Measurements from ENCODE around the gene RPRD1B. TPM values are rescaled to one million over a fixed set of nuclear protein-coding genes. Genes with fewer than 3 reads are reported as not detected.

RPRD1B gene
- total and polyA plus RNA-seq, 2 of the 8 experiments (the other 6 are each of a cell fraction or from before 2014, with no cell fraction given): 10.3 to 20.9 TPM

DNA sequence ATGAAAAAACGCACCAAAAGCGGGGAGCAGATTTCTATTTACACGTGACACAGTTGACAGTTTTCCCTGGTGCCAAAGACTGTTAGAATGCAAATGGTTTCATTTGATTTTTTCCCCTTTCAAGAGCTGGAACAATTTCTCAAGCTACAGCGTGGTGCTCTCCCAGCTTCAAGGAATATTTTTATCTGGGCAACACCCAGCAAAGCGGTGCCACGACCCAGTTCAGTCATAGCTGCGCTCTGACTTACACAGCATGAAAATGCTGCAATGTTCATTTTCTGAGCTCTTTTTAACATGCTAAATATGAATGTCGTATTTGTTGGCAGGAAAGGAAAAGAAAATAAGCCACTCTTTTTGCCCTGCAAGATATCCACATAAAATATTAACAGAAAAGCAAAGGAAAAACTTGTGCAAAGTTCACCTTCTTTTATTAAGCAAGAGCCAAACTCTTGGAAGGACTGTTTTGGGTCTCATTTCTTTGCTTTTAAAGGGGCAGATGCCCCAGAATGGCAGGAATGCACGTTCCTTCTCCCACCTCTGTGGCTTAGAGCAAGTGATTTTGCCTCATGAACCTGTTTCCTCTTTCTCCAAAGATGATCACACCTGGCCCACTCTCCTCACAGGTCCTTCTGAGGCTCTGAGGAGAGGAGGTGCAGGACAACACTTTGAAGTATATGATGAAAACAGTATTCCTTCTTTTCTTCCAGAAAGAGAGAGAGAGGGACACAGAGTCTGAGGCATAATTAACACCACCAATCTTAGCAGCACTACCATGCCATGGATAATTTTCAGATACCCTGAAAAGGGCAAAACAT, 47.3 kb upstream of the RPRD1B start:
- no peaks in the 10 kb centered on the region for H3K27me3 ChIP-seq (replicated peaks in 1 of 4; ENCODE audit: control insufficient read depth in 3 of 4, extremely low read depth in 1 of 4, insufficient read depth in 3 of 4, low read length in 3 of 4)
- WGBS, 2 experiments (ENCODE audit: extremely low coverage in 1 of 2, insufficient coverage in 1 of 2, insufficient read length in 1 of 2, insufficient replicate concordance in 2 of 2, low coverage in 1 of 2, low lambda C conversion rate in 2 of 2, missing lambda C conversion rate in 1 of 2): 90% methylated on average over 9 of the region's 9 CpGs; no CpG with 5 or more reads in 1 of the 2 experiments
- CTCF ChIA-PET (ENCODE audit: partially characterized antibody): interaction anchor here (1.1 to 1.9 kb wide), 4 partner anchors 14 to 422 kb away, joined by 3 to 6 read pairs (median 4); no protein-coding TSS in a partner anchor
- TF ChIP-seq SP4 (IDR thresholded peaks at IDR 0.05; ENCODE audit: low read length) (no peak), POU5F1 (IDR thresholded peaks at IDR 0.05; ENCODE audit: low read depth, low read length) (no peak), RFX5 (IDR thresholded peaks at IDR 0.05; ENCODE audit: borderline replicate concordance, low read depth, low read length) (no peak), SIN3A (conservative IDR thresholded peaks at IDR 0.05 in 1 of 2, IDR thresholded peaks at IDR 0.05 in 1 of 2; ENCODE audit: low read depth in 1 of 2, low read length in 2 of 2) (no peak), TBP (IDR thresholded peaks at IDR 0.05; ENCODE audit: low read depth, low read length) (no peak), KDM5A (IDR thresholded peaks at IDR 0.05; ENCODE audit: low read length) (no peak), KDM4A (IDR thresholded peaks at IDR 0.05; ENCODE audit: low read depth, low read length, severe bottlenecking) (no peak), TAF1 (IDR thresholded peaks at IDR 0.05; ENCODE audit: low read depth, low read length) (no peak), POLR2AphosphoS5 (IDR thresholded peaks at IDR 0.05; ENCODE audit: low read depth, low read length) (no peak), FOSL1 (IDR thresholded peaks at IDR 0.05; ENCODE audit: insufficient read depth, low read depth, low read length) (no peak), CBX5 (IDR thresholded peaks at IDR 0.05; ENCODE audit: low read depth, low read length) (no peak), EZH2 (IDR thresholded peaks at IDR 0.05; ENCODE audit: low read depth, low read length, severe bottlenecking) (no peak), JUND (IDR thresholded peaks at IDR 0.05; ENCODE audit: low read length) (no peak), CREB1 (IDR thresholded peaks at IDR 0.05) (no peak)

More for the DNA sequence above, 47.3 kb upstream of the RPRD1B start:
- Histone ChIP-seq H2BK120ac (replicated peaks; ENCODE audit: low read depth, low read length) (no peak overlapping the region), H2BK12ac (ENCODE audit: low read depth, low read length) (no peak overlapping the region), H3K9ac (replicated peaks in 1 of 4; ENCODE audit: extremely low read depth in 1 of 4, low read depth in 3 of 4, low read length in 3 of 4) (no peak overlapping the region), H3K9me3 (ENCODE audit: insufficient read depth in 2 of 2, low read depth in 1 of 2, low read length in 1 of 2) (no peaks in the 10 kb centered on the region), H3K79me2 (ENCODE audit: control insufficient read depth in 1 of 2, insufficient read depth in 2 of 2, low read length in 2 of 2) (no peaks in the 10 kb centered on the region), H2BK20ac (ENCODE audit: low read length) (no peak overlapping the region), H3K4me2 (ENCODE audit: insufficient read depth in 1 of 2, low read depth in 2 of 2, low read length in 2 of 2) (no peak overlapping the region), H3K4me1 (replicated peaks in 1 of 4; ENCODE audit: control insufficient read depth in 3 of 4, insufficient read depth in 4 of 4, low read length in 3 of 4) (no peaks in the 10 kb centered on the region), H3K14ac (ENCODE audit: insufficient read length) (no peak overlapping the region), H3K27ac (ENCODE audit: low read depth, low read length) (no peak overlapping the region), H3K4me3 (ENCODE audit: extremely low read depth in 1 of 4, insufficient read depth in 2 of 4, low read depth in 3 of 4, low read length in 4 of 4) (no peak overlapping the region), H2BK15ac (ENCODE audit: low read length) (no peak overlapping the region), H3K23me2 (ENCODE audit: low read depth, low read length) (no peaks in the 10 kb centered on the region), H4K20me1 (replicated peaks in 1 of 2; ENCODE audit: control insufficient read depth in 1 of 2, insufficient read depth in 2 of 2, low read length in 2 of 2) (peaks cover 0 to 5% of the 10 kb centered on the region in 2 experiments), H2AFZ (ENCODE audit: low read length) (no peak overlapping the region), H3K4ac (replicated peaks; ENCODE audit: insufficient read length, low read depth, low read length) (no peak overlapping the region), H3K36me3 (ENCODE audit: control insufficient read depth in 2 of 4, insufficient read depth in 4 of 4, low read length in 3 of 4) (peaks cover 0 to 28% (median 9%) of the 10 kb centered on the region in 4 experiments; a peak in 5 of 8 replicates), H2BK5ac (ENCODE audit: low read depth, low read length) (no peak overlapping the region), H4K91ac (replicated peaks; ENCODE audit: insufficient read length, low read length) (no peak overlapping the region), H2AK5ac (ENCODE audit: low read depth, low read length) (no peak overlapping the region), H4K8ac (ENCODE audit: extremely low read depth, insufficient read depth, low read length) (no peak overlapping the region), H4K5ac (ENCODE audit: insufficient read length, low read depth, low read length) (no peak overlapping the region), H3K56ac (replicated peaks; ENCODE audit: insufficient read length, low read depth, low read length) (no peak overlapping the region), H3K23ac (ENCODE audit: insufficient read length) (no peak overlapping the region), H3K79me1 (ENCODE audit: low read depth, low read length) (no peaks in the 10 kb centered on the region), H3K18ac (ENCODE audit: extremely low read depth, low read length) (no peak overlapping the region)
- DNase-seq (ENCODE audit: low read depth in 1 of 2, low spot score in 2 of 2) (no peak), FAIRE-seq (no peak)
- POLR2A ChIA-PET (ENCODE audit: partially characterized antibody): interaction anchor here (0.9 to 1.0 kb wide), 2 partner anchors 18 to 78 kb away, joined by 3 read pairs; no protein-coding TSS in a partner anchor
